HUES6 (cell line): ENCODE measurements around the gene EDDM3A.
"Not testable (repeated sequence)": the region's sequence is repeated elsewhere in the genome, so short reads cannot be mapped to it uniquely, and the experiment has no call there.

Experiments used
- H3K27ac ChIP-seq: 2 replicates; pipeline ENCODE4 v1.7.0; 2013; ENCODE audit warnings: low read depth, mild to moderate bottlenecking, low read length, inconsistent platforms
- H3K27me3 ChIP-seq: 2 replicates; pipeline ENCODE4 v1.6.1; 2013; ENCODE audit warnings: low read length; ENCODE audit not compliant: control insufficient read depth, insufficient read depth
- H3K36me3 ChIP-seq: 2 replicates; pipeline ENCODE4 v1.6.1; 2013; ENCODE audit warnings: low read length; ENCODE audit not compliant: control insufficient read depth, insufficient read depth
- H3K4me1 ChIP-seq: 2 replicates; pipeline ENCODE4 v1.6.1; 2013; ENCODE audit warnings: low read length; ENCODE audit not compliant: control insufficient read depth, insufficient read depth
- H3K4me3 ChIP-seq: 2 replicates; pipeline ENCODE4 v1.5.1; 2013; ENCODE audit warnings: low read depth, low read length
- H3K9ac ChIP-seq: one replicate; pipeline ENCODE4 v1.6.1; 2013; ENCODE audit warnings: mild to moderate bottlenecking, low read length
- H3K9me3 ChIP-seq: 2 replicates; pipeline ENCODE4 v1.6.1; 2013; ENCODE audit warnings: low read depth, low read length; ENCODE audit not compliant: control insufficient read depth, insufficient read depth

EDDM3A gene

GRCh38 chr14:20755037-20755436 is 9.3 kb downstream of the EDDM3A start:
- Histone ChIP-seq H3K9me3 (peaks cover 27% of the 10 kb centered on the region), H3K27ac (no peak overlapping the region), H3K27me3 (no peaks in the 10 kb centered on the region), H3K4me3 (no peak overlapping the region), H3K9ac (no peak overlapping the region), H3K36me3 (no peaks in the 10 kb centered on the region; the same call in 1 of the 2 replicates), H3K4me1 (peaks cover 9% of the 10 kb centered on the region)

- Histone ChIP-seq H3K36me3 (no peaks in the 10 kb centered on the region), H3K27ac (no peak overlapping the region), H3K9ac (no peak overlapping the region), H3K4me1 (peaks cover 18% of the 10 kb centered on the region), H3K4me3 (no peak overlapping the region), H3K9me3 (peaks cover 8% of the 10 kb centered on the region), H3K27me3 (no peaks in the 10 kb centered on the region)
Measured at GRCh38 chr14:20757965-20758364, 12.3 kb downstream of the EDDM3A start.

GRCh38 chr14:20759465-20759864 is 13.8 kb downstream of the EDDM3A start:
- not testable (repeated sequence) for H3K27ac ChIP-seq, H3K36me3 ChIP-seq, H3K27me3 ChIP-seq, H3K9ac ChIP-seq, H3K4me3 ChIP-seq, H3K9me3 ChIP-seq
- H3K4me1 ChIP-seq = peaks cover 18% of the 10 kb centered on the region

- H3K27me3 ChIP-seq = no peaks in the 10 kb centered on the region
- H3K4me3 ChIP-seq = no peak overlapping the region
- H3K9ac ChIP-seq = no peak overlapping the region
- H3K4me1 ChIP-seq = peaks cover 18% of the 10 kb centered on the region
- H3K36me3 ChIP-seq = no peaks in the 10 kb centered on the region
- H3K27ac ChIP-seq = no peak overlapping the region
- H3K9me3 ChIP-seq = no peaks in the 10 kb centered on the region
Measured at GRCh38 chr14:20760950-20761349, 15.3 kb downstream of the EDDM3A start.

GRCh38 chr14:20768593-20768892 is 22.9 kb downstream of the EDDM3A start:
- Histone ChIP-seq H3K9ac (no peak overlapping the region), H3K4me1 (peaks cover 4% of the 10 kb centered on the region; the same call in 1 of the 2 replicates), H3K4me3 (no peak overlapping the region), H3K27ac (no peak overlapping the region), H3K9me3 (peaks cover 5% of the 10 kb centered on the region; the same call in 1 of the 2 replicates), H3K36me3 (no peaks in the 10 kb centered on the region), H3K27me3 (no peaks in the 10 kb centered on the region)

GRCh38 chr14:20769421-20769820 is 23.7 kb downstream of the EDDM3A start:
- Histone ChIP-seq H3K4me1 (peaks cover 13% of the 10 kb centered on the region), H3K4me3 (no peak overlapping the region), H3K9me3 (peaks cover 5% of the 10 kb centered on the region; the same call in 1 of the 2 replicates), H3K36me3 (no peaks in the 10 kb centered on the region), H3K9ac (no peak overlapping the region), H3K27me3 (no peaks in the 10 kb centered on the region), H3K27ac (no peak overlapping the region)

GRCh38 chr14:20772650-20773049 is 27.0 kb downstream of the EDDM3A start:
- Histone ChIP-seq H3K27ac (peak overlapping the region; percentile 95), H3K9me3 (peaks cover 5% of the 10 kb centered on the region; the same call in 1 of the 2 replicates), H3K36me3 (no peaks in the 10 kb centered on the region), H3K4me3 (no peak overlapping the region), H3K27me3 (no peaks in the 10 kb centered on the region), H3K4me1 (peaks cover 34% of the 10 kb centered on the region), H3K9ac (peak overlapping the region; percentile 55)

- Histone ChIP-seq H3K4me3 (peak overlapping the region; percentile 1), H3K27ac (peak overlapping the region; percentile 75), H3K27me3 (no peaks in the 10 kb centered on the region), H3K9ac (peak overlapping the region; percentile 50), H3K4me1 (peaks cover 34% of the 10 kb centered on the region), H3K9me3 (peaks cover 5% of the 10 kb centered on the region; the same call in 1 of the 2 replicates), H3K36me3 (no peaks in the 10 kb centered on the region)
Measured at GRCh38 chr14:20774258-20774824, 28.7 kb downstream of the EDDM3A start.

GRCh38 chr14:20775043-20775442 is 29.4 kb downstream of the EDDM3A start:
- Histone ChIP-seq H3K36me3 (no peaks in the 10 kb centered on the region), H3K4me1 (peaks cover 37% of the 10 kb centered on the region), H3K27ac (peak overlapping the region; percentile 75), H3K27me3 (no peaks in the 10 kb centered on the region), H3K9ac (peak overlapping the region; percentile 50), H3K4me3 (peak overlapping the region; percentile 1), H3K9me3 (peaks cover 5% of the 10 kb centered on the region; the same call in 1 of the 2 replicates)

- peaks cover 43% of the 10 kb centered on the region for H3K4me1 ChIP-seq
- peaks cover 4% of the 10 kb centered on the region; the same call in 1 of the 2 replicates for H3K9me3 ChIP-seq
- H3K27ac ChIP-seq = peak overlapping the region; percentile 75; the same call in 1 of the 2 replicates
- H3K36me3 ChIP-seq = no peaks in the 10 kb centered on the region
- no peaks in the 10 kb centered on the region for H3K27me3 ChIP-seq
- H3K4me3 ChIP-seq = 0 out of 2 replicates have a peak overlapping the region, but pooled peaks have one; percentile 1
- H3K9ac ChIP-seq = peak overlapping the region; percentile 50
Measured at GRCh38 chr14:20775901-20776300, 30.2 kb downstream of the EDDM3A start.

GRCh38 chr14:20781803-20782202 is 36.1 kb downstream of the EDDM3A start:
- Histone ChIP-seq H3K4me1 (peaks cover 37% of the 10 kb centered on the region), H3K4me3 (peak overlapping the region; percentile 0; the same call in 1 of the 2 replicates), H3K27me3 (no peaks in the 10 kb centered on the region), H3K9me3 (no peaks in the 10 kb centered on the region), H3K27ac (peak overlapping the region; percentile 41; the same call in 1 of the 2 replicates), H3K36me3 (no peaks in the 10 kb centered on the region), H3K9ac (peak overlapping the region; percentile 14)
